ENCODE measurements around the gene AATK. TPM values are rescaled to one million over a fixed set of nuclear protein-coding genes. Genes with fewer than 3 reads are reported as not detected.
A peak's percentile ranks its signal among the peaks of the same experiment; 100 is the strongest.

AATK gene
- total RNA-seq, 4 donors from 2014 or later = 0.64 to 2.8 (median 1.1) TPM

DNA sequence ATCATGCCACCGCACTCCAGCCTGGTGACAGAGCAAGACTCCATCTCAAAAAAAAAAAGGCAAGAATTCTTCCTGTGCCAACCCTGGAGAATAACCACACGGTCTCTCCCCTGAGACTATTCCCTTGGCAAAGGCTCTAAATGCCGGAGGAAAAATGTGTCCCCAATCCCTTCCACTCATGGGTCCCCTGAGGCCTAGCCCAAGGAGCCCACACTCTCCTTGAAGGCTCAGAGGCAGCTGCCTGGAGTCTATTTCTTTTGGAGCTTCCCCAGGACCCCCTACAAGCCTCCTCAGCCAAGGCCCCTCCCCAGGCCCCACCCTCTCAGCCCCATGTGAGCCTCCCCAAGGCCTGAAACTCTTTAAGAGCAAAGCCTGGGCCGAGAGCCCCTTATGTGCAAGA lies 40.1 kb upstream of the AATK start:
- peaks cover 12% of the 10 kb centered on the region for H3K36me3 ChIP-seq
- H3K9me3 ChIP-seq = no peaks in the 10 kb centered on the region
- no peak for TF ChIP-seq POLR2A (IDR thresholded peaks at IDR 0.05)
- no peak for TF ChIP-seq CTCF (IDR thresholded peaks at IDR 0.05)
- no peak for TF ChIP-seq EP300 (IDR thresholded peaks at IDR 0.05)
- TF ChIP-seq POLR2AphosphoS5 (IDR thresholded peaks at IDR 0.05) = no peak
- no peak for DNase-seq (ENCODE audit: low spot score in 2 of 2)
- H3K4me1 ChIP-seq = no peaks in the 10 kb centered on the region
- H3K27ac ChIP-seq = no peak overlapping the region
- no peaks in the 10 kb centered on the region for H3K27me3 ChIP-seq
- 78% methylated on average over 4 of the region's 4 CpGs for WGBS
- no peak overlapping the region for H3K4me3 ChIP-seq

DNA sequence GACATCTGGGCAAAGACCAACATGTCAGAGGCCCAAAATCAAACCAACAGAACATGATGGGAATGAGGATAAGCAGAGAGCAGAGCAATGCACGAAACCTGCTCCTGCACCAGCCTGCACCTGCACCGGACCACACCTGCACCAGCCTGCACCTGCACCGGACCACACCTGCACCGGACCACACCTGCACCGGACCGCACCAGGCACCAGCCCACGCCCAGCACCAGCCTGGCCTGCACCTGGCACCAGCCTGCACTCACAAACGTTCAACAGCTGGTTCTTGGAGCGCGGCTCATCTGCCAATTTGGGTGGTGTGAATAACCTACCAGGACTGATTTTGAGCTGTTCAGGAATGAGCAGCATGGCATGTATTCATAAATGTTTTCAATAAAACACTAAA lies 38.6 kb upstream of the AATK start:
- TF ChIP-seq EP300 (IDR thresholded peaks at IDR 0.05) = no peak
- no peaks in the 10 kb centered on the region for H3K4me1 ChIP-seq
- no peak overlapping the region for H3K27ac ChIP-seq
- H3K36me3 ChIP-seq = peaks cover 12% of the 10 kb centered on the region
- DNase-seq (ENCODE audit: low spot score in 2 of 2) = no peak
- 38% methylated on average over 3 of the region's 10 CpGs for WGBS
- no peaks in the 10 kb centered on the region for H3K27me3 ChIP-seq
- no peak overlapping the region for H3K4me3 ChIP-seq
- no peaks in the 10 kb centered on the region for H3K9me3 ChIP-seq

- 90% methylated on average over 9 of the region's 20 CpGs for whole genome bisulfite sequencing
- Histone ChIP-seq H3K4me3 (no peak overlapping the region), H3K27me3 (no peaks in the 10 kb centered on the region), H3K9me3 (no peaks in the 10 kb centered on the region), H3K4me1 (no peaks in the 10 kb centered on the region), H3K36me3 (peaks cover 21% of the 10 kb centered on the region), H3K27ac (no peak overlapping the region)
- TF ChIP-seq CTCF (IDR thresholded peaks at IDR 0.05) = no peak
- TF ChIP-seq EP300 (IDR thresholded peaks at IDR 0.05) = no peak
- TF ChIP-seq POLR2A (IDR thresholded peaks at IDR 0.05) = no peak
- TF ChIP-seq POLR2AphosphoS5 (IDR thresholded peaks at IDR 0.05) = no peak
- DNase-seq (ENCODE audit: low spot score in 2 of 2) = no peak
Observed at GRCh38 chr17:81203136-81203535, 37.1 kb upstream of the AATK start.

GRCh38 chr17:81202318-81202717 lies 36.3 kb upstream of the AATK start:
- DNase-seq (ENCODE audit: low spot score in 2 of 2) = no peak
- Histone ChIP-seq H3K9me3 (no peaks in the 10 kb centered on the region), H3K4me3 (no peak overlapping the region), H3K27ac (no peak overlapping the region), H3K4me1 (no peaks in the 10 kb centered on the region), H3K36me3 (peaks cover 26% of the 10 kb centered on the region), H3K27me3 (no peaks in the 10 kb centered on the region)
- 98% methylated on average over 5 of the region's 10 CpGs for WGBS
- TF ChIP-seq EP300 (IDR thresholded peaks at IDR 0.05) = no peak

- 82% methylated on average over 26 of the region's 27 CpGs for WGBS
- no peaks in the 10 kb centered on the region for H3K27me3 ChIP-seq
- peaks cover 23% of the 10 kb centered on the region for H3K36me3 ChIP-seq
- no peak overlapping the region for H3K27ac ChIP-seq
- DNase-seq (ENCODE audit: low spot score in 2 of 2) = no peak
- H3K9me3 ChIP-seq = no peaks in the 10 kb centered on the region
- H3K4me1 ChIP-seq = no peaks in the 10 kb centered on the region
- TF ChIP-seq POLR2A (IDR thresholded peaks at IDR 0.05) = no peak
- no peak for TF ChIP-seq EP300 (IDR thresholded peaks at IDR 0.05)
- peak; percentile 39 to 71 for TF ChIP-seq CTCF (IDR thresholded peaks at IDR 0.05)
- TF ChIP-seq POLR2AphosphoS5 (IDR thresholded peaks at IDR 0.05) = no peak
- H3K4me3 ChIP-seq = no peak overlapping the region
Observed at GRCh38 chr17:81200695-81201580, 34.9 kb upstream of the AATK start.

DNA sequence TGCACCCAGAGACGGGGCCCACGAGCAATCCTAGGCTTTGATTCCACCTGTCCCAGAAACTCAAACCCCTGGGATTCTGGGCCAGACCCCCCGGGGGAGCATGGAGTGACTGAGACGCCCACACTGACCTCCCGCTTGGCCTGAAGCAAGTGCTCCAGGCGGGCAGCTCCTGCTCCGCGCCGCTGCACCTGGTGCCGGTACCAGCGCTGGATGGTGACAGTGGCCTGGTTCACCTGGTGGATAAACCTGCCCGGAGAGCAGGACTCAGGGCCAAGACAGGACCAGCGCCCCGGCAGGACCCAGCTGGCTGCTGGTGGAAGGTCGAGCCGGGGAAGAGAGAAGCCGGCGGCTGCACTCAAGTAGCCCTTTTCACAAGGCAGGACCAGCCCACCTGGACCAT lies 34.2 kb upstream of the AATK start:
- no peak overlapping the region for H3K4me3 ChIP-seq
- no peak for DNase-seq (ENCODE audit: low spot score in 2 of 2)
- H3K27me3 ChIP-seq = no peaks in the 10 kb centered on the region
- peaks cover 23% of the 10 kb centered on the region for H3K36me3 ChIP-seq
- no peaks in the 10 kb centered on the region for H3K4me1 ChIP-seq
- no peak overlapping the region for H3K27ac ChIP-seq
- TF ChIP-seq POLR2A (IDR thresholded peaks at IDR 0.05) (no peak), CTCF (IDR thresholded peaks at IDR 0.05) (no peak), POLR2AphosphoS5 (IDR thresholded peaks at IDR 0.05) (no peak), EP300 (IDR thresholded peaks at IDR 0.05) (no peak)
- 92% methylated on average over 9 of the region's 18 CpGs for WGBS
- no peaks in the 10 kb centered on the region for H3K9me3 ChIP-seq

All from suprapubic skin (tissue), 4 donors.